Activated CD8-positive, alpha-beta T cell treated with anti-CD3 and anti-CD28 coated beads for 36 hours (primary cell): Measurements from ENCODE around the gene SNRK. TPM values are rescaled to one million over a fixed set of nuclear protein-coding genes. Genes with fewer than 3 reads are reported as not detected.

Experiments used
- ATAC-seq: fragments of 200-7000 bp; cut with Tn5 transposase; one replicate; pipeline ENCODE4 v1.10.0; 2021; ENCODE audit warnings: mild to moderate bottlenecking, moderate library complexity
- CTCF ChIA-PET: fragments of 350-600 bp; sonication (Branson Sonifier 250); formaldehyde crosslinking; loops from one replicate; lab custom pipeline; 2021; ENCODE audit warnings: antibody characterized with exemption; lab: Charles Lee
- POLR2A ChIA-PET: fragments of 350-600 bp; sonication (Branson Sonifier 250); formaldehyde crosslinking; loops from one replicate; lab custom pipeline; 2021; ENCODE audit warnings: antibody characterized with exemption; lab: Charles Lee
- DNase-seq: peaks from one replicate; pipeline ENCODE4 v3.0.0-alpha.2; 2020
- H3K27ac Mint-ChIP-seq: one replicate; pipeline ENCODE4 v1.8.0; 2021; ENCODE audit warnings: mild to moderate bottlenecking, mixed read lengths
- H3K27me3 Mint-ChIP-seq: one replicate; pipeline ENCODE4 v1.8.0; 2021; ENCODE audit warnings: mixed read lengths
- H3K36me3 Mint-ChIP-seq: one replicate; pipeline ENCODE4 v1.8.0; 2021; ENCODE audit warnings: low read depth, mixed read lengths
- H3K4me1 Mint-ChIP-seq: one replicate; pipeline ENCODE4 v1.8.0; 2021; ENCODE audit warnings: low read depth, mixed read lengths
- H3K4me3 Mint-ChIP-seq: one replicate; pipeline ENCODE4 v1.8.0; 2021; ENCODE audit warnings: mild to moderate bottlenecking, moderate library complexity, mixed read lengths
- H3K9me3 Mint-ChIP-seq: one replicate; pipeline ENCODE4 v1.8.0; 2021; ENCODE audit warnings: mixed read lengths
- CTCF ChIP-seq: fragments of 200-600 bp; IDR thresholded peaks from one replicate; pipeline ENCODE4 v1.8.0; 2022; ENCODE audit warnings: antibody characterized with exemption, mild to moderate bottlenecking
- intact Hi-C: fragments of 100-400 bp; cut with micrococcal nuclease; formaldehyde crosslinking; loops from one replicate; pipeline ENCODE4 v1.10.0; 2022
- total RNA-seq, 2 experiments: library from RNA; stranded (reverse); gene quantifications; one replicate each; pipeline ENCODE4 v1.2.3, GENCODE V29; 2021

SNRK gene
- total RNA-seq, 2 experiments from 2014 or later = 28.9 to 29.2 TPM

- ChIA-PET POLR2A (interaction anchor here (0.8 to 1.4 kb wide), 4 partner anchors 10 to 55 kb away, joined by 3 to 7 read pairs (median 4); no protein-coding TSS in a partner anchor), CTCF (interaction anchor here (1.1 to 2.6 kb wide), 4 partner anchors 8 to 130 kb away, joined by 3 to 11 read pairs (median 4); no protein-coding TSS in a partner anchor)
- DNase-seq (no peak), ATAC-seq (no peak)
- no peaks in the 10 kb centered on the region for H3K9me3 Mint-ChIP-seq
- H3K27ac Mint-ChIP-seq = peak overlapping the region; percentile 94
- no peaks in the 10 kb centered on the region for H3K27me3 Mint-ChIP-seq
- intact Hi-C loops = loop anchor here (5.0 to 10.0 kb wide), 2 partner anchors 56 to 214 kb away; no protein-coding TSS in a partner anchor
- no peak for TF ChIP-seq CTCF
- peaks cover 67% of the 10 kb centered on the region for H3K4me1 Mint-ChIP-seq
- H3K36me3 Mint-ChIP-seq = peaks cover 21% of the 10 kb centered on the region
- peak overlapping the region; percentile 92 for H3K4me3 Mint-ChIP-seq
These were observed 4.6 kb downstream of the SNRK start for GRCh38 chr3:43290956-43291355.

- POLR2A ChIA-PET = interaction anchor here (0.8 to 1.4 kb wide), 3 partner anchors 26 to 54 kb away, joined by 3 to 4 read pairs (median 3); no protein-coding TSS in a partner anchor
- ATAC-seq (no peak), DNase-seq (no peak)
- Mint-ChIP-seq H3K4me1 (peaks cover 70% of the 10 kb centered on the region), H3K4me3 (peak overlapping the region; percentile 92), H3K27ac (peak overlapping the region; percentile 94), H3K36me3 (peaks cover 21% of the 10 kb centered on the region), H3K27me3 (no peaks in the 10 kb centered on the region), H3K9me3 (no peaks in the 10 kb centered on the region)
- intact Hi-C loops = loop anchor here (5.0 to 10.0 kb wide), 2 partner anchors 56 to 213 kb away; no protein-coding TSS in a partner anchor
- TF ChIP-seq CTCF = no peak
- CTCF ChIA-PET = interaction anchor here (0.7 to 2.6 kb wide), 3 partner anchors 7 to 129 kb away, joined by 3 to 11 read pairs (median 3); no protein-coding TSS in a partner anchor
These were observed 5.2 kb downstream of the SNRK start for GRCh38 chr3:43291546-43291945.

- Mint-ChIP-seq H3K9me3 (no peaks in the 10 kb centered on the region), H3K27me3 (no peaks in the 10 kb centered on the region), H3K4me1 (peaks cover 83% of the 10 kb centered on the region), H3K27ac (peak overlapping the region; percentile 88), H3K4me3 (no peak overlapping the region), H3K36me3 (peaks cover 13% of the 10 kb centered on the region)
- no peak for ATAC-seq
- DNase-seq = no peak
- no peak for TF ChIP-seq CTCF
- ChIA-PET POLR2A (interaction anchor here (0.9 kb wide), 1 partner anchor 9 kb away, joined by 3 read pairs; the partner anchor contains the start of gene SNRK), CTCF (interaction anchor here (1.1 to 2.3 kb wide), 5 partner anchors 8 to 133 kb away, joined by 3 to 10 read pairs (median 5); partner anchors contain the start of gene SNRK)
- intact Hi-C loops = loop anchor here (5.0 to 10.0 kb wide), 2 partner anchors 52 to 210 kb away; no protein-coding TSS in a partner anchor
These were observed 8.6 kb downstream of the SNRK start for GRCh38 chr3:43294975-43295374.

- H3K9me3 Mint-ChIP-seq = no peaks in the 10 kb centered on the region
- ChIA-PET CTCF (interaction anchor here (0.7 to 3.3 kb wide), 12 partner anchors 10 to 207 kb away, joined by 3 to 14 read pairs (median 4); partner anchors contain the start of gene SNRK), POLR2A (interaction anchor here (0.6 to 1.8 kb wide), 6 partner anchors 10 to 107 kb away, joined by 3 to 12 read pairs (median 4); partner anchors contain the start of gene SNRK)
- peak overlapping the region; percentile 91 for H3K27ac Mint-ChIP-seq
- TF ChIP-seq CTCF = no peak
- no peaks in the 10 kb centered on the region for H3K27me3 Mint-ChIP-seq
- H3K4me3 Mint-ChIP-seq = peak overlapping the region; percentile 70
- intact Hi-C loops = loop anchor here (10.0 kb wide), 1 partner anchor 208 kb away; no protein-coding TSS in a partner anchor
- H3K4me1 Mint-ChIP-seq = peaks cover 71% of the 10 kb centered on the region
- H3K36me3 Mint-ChIP-seq = peaks cover 7% of the 10 kb centered on the region
- ATAC-seq (peak; percentile 86), DNase-seq (peak; percentile 79)
These were observed 10.2 kb downstream of the SNRK start for GRCh38 chr3:43296565-43296964.
